GM12873 (cell line): Measurements from ENCODE around the gene HOXA3.

Experiments used
- CTCF ChIP-seq: IDR thresholded peaks from 2 replicates; pipeline ENCODE4 v1.5.1; 2012; ENCODE audit warnings: low read depth, mild to moderate bottlenecking, moderate library complexity, low read length, control low read depth; ENCODE audit not compliant: insufficient read depth; ENCODE audit errors: missing control alignments

Gene HOXA3

GRCh38 chr7:27156508-27156898, 4.1 kb upstream of the HOXA3 start, which contains the start of gene HOXA7:
TSS of gene HOXA7 (minus strand) at chr7:27156675. CDS start at chr7:27156545, 130 bp downstream.
- no peak for TF ChIP-seq CTCF

- no peak for TF ChIP-seq CTCF
Observed at GRCh38 chr7:27155816-27156507, 3.6 kb upstream of the HOXA3 start.

GRCh38 chr7:27154901-27155815, 2.8 kb upstream of the HOXA3 start:
- TF ChIP-seq CTCF: no peak

GRCh38 chr7:27154369-27154768, 2.0 kb upstream of the HOXA3 start:
- TF ChIP-seq CTCF: no peak

- TF ChIP-seq CTCF: no peak
Observed at GRCh38 chr7:27153526-27153925, 1.1 kb upstream of the HOXA3 start.

- TF ChIP-seq CTCF: no peak
Observed at GRCh38 chr7:27152816-27153442, 546 bp upstream of the HOXA3 start.
